PC-9 (cell line): Measurements from ENCODE around the gene PAEP. TPM values are rescaled to one million over a fixed set of nuclear protein-coding genes. Genes with fewer than 3 reads are reported as not detected.
"Not testable (repeated sequence)": the region's sequence is repeated elsewhere in the genome, so short reads cannot be mapped to it uniquely, and the experiment has no call there.

Experiments used
- BruUV-seq: library from RNA; stranded (reverse); fragments of 400-500 nt; replicated peaks from 2 replicates; lab custom pipeline; 2021; lab: Mats Ljungman, UMichigan
- CTCF ChIA-PET: fragments of 300-600 bp; sonication (Branson Sonifier 250); formaldehyde crosslinking; loops from one replicate; lab custom pipeline; 2022; ENCODE audit warnings: antibody characterized with exemption; lab: Charles Lee
- POLR2A ChIA-PET: fragments of 300-600 bp; sonication (Branson Sonifier 250); formaldehyde crosslinking; loops from one replicate; lab custom pipeline; 2022; ENCODE audit warnings: antibody characterized with exemption; ENCODE audit not compliant: unreplicated experiment; lab: Charles Lee
- DNase-seq, 2 experiments: peaks; one replicate each; pipeline versions ENCODE4 v3.0.0 to v3.0.0-alpha.2; 2015 to 2022; ENCODE audit warnings: mixed read lengths in 1 of 2
- H2AFZ ChIP-seq: fragments of 200-600 bp; sonication (generic); 2 replicates; pipeline ENCODE4 v1.8.1; 2017; ENCODE audit warnings: antibody characterized with exemption
- H3F3A ChIP-seq: fragments of 200-600 bp; sonication (generic); 2 replicates; pipeline ENCODE4 v1.8.1; 2017; ENCODE audit warnings: antibody characterized with exemption, mild to moderate bottlenecking, low read depth; ENCODE audit not compliant: insufficient read depth
- H3K27ac ChIP-seq: fragments of 200-600 bp; sonication (generic); 2 replicates; pipeline ENCODE4 v1.6.1; 2016; ENCODE audit warnings: mixed run types
- H3K27me3 ChIP-seq: fragments of 200-600 bp; sonication (generic); 2 replicates; pipeline ENCODE4 v1.6.1; 2016; ENCODE audit warnings: low read depth, mixed run types; ENCODE audit not compliant: insufficient read depth
- H3K36me3 ChIP-seq: fragments of 200-600 bp; sonication (generic); 2 replicates; pipeline ENCODE4 v1.6.1; 2016; ENCODE audit warnings: low read depth, mixed run types
- H3K4me1 ChIP-seq: fragments of 200-600 bp; sonication (generic); replicated peaks from 2 replicates; pipeline ENCODE4 v1.6.1; 2016; ENCODE audit warnings: mixed run types; ENCODE audit not compliant: insufficient read depth
- H3K4me2 ChIP-seq: fragments of 200-600 bp; sonication (generic); 2 replicates; pipeline ENCODE4 v1.6.1; 2017; ENCODE audit warnings: mixed run types
- H3K4me3 ChIP-seq: fragments of 200-600 bp; sonication (generic); 2 replicates; pipeline ENCODE4 v1.6.1; 2016; ENCODE audit warnings: mixed run types
- H3K79me2 ChIP-seq: fragments of 200-600 bp; sonication (generic); 2 replicates; pipeline ENCODE4 v1.6.1; 2017; ENCODE audit warnings: low read depth, mixed run types
- H3K9me2 ChIP-seq: fragments of 200-600 bp; sonication (generic); 2 replicates; pipeline ENCODE4 v1.8.1; 2017; ENCODE audit warnings: mild to moderate bottlenecking; ENCODE audit not compliant: insufficient read depth
- H3K9me3 ChIP-seq: fragments of 200-600 bp; sonication (generic); 2 replicates; pipeline ENCODE4 v1.8.1; 2016; ENCODE audit warnings: low read depth; ENCODE audit not compliant: insufficient read depth
- H4K20me1 ChIP-seq: fragments of 200-600 bp; sonication (generic); 2 replicates; pipeline ENCODE4 v1.8.1; 2017; ENCODE audit not compliant: insufficient read depth
- CTCF ChIP-seq: fragments of 200-600 bp; sonication (generic); conservative IDR thresholded peaks from 2 replicates; pipeline ENCODE4 v1.6.1; 2017; ENCODE audit warnings: mixed run types, antibody characterized with exemption, mild to moderate bottlenecking, moderate library complexity
- EZH2 ChIP-seq: fragments of 200-600 bp; sonication (generic); IDR thresholded peaks from 2 replicates; pipeline ENCODE4 v1.8.0; 2017; ENCODE audit warnings: antibody characterized with exemption, low read depth
- intact Hi-C: fragments of 100-400 bp; cut with micrococcal nuclease; formaldehyde crosslinking; loops from one replicate; pipeline ENCODE4 v1.10.0; 2022; ENCODE audit not compliant: unreplicated experiment
- total RNA-seq: library from RNA; stranded (reverse); gene quantifications from 2 replicates; pipeline ENCODE4 v1.2.3, GENCODE V29; 2021

The PAEP gene
- total RNA-seq, 1 experiment from 2014 or later: not detected

- Histone ChIP-seq H3K4me1 (no peaks in the 10 kb centered on the region), H3F3A (no peaks in the 10 kb centered on the region), H4K20me1 (no peaks in the 10 kb centered on the region), H2AFZ (no peak overlapping the region), H3K36me3 (no peaks in the 10 kb centered on the region), H3K9me3 (no peaks in the 10 kb centered on the region), H3K27ac (no peak overlapping the region), H3K4me2 (no peak overlapping the region), H3K27me3 (peaks cover 75% of the 10 kb centered on the region), H3K9me2 (no peaks in the 10 kb centered on the region), H3K4me3 (no peak overlapping the region), H3K79me2 (no peaks in the 10 kb centered on the region)
- CTCF ChIA-PET: interaction anchor here (0.6 kb wide), 2 partner anchors 675 to 841 kb away, joined by 3 to 4 read pairs; no protein-coding TSS in a partner anchor
- BruUV-seq: no TSS peak
- DNase-seq: no peak
- TF ChIP-seq CTCF (no peak), EZH2 (no peak)
- POLR2A ChIA-PET: no interaction called here
- intact Hi-C loops: no loop called here
Observed at GRCh38 chr9:135531096-135531495, 30.5 kb upstream of the PAEP start.

- Histone ChIP-seq H2AFZ (no peak overlapping the region), H3K9me2 (no peaks in the 10 kb centered on the region), H3K4me3 (no peak overlapping the region), H3K27ac (no peak overlapping the region), H3K27me3 (peaks cover 90% of the 10 kb centered on the region), H3K36me3 (no peaks in the 10 kb centered on the region), H3F3A (no peaks in the 10 kb centered on the region), H3K4me1 (no peaks in the 10 kb centered on the region), H3K79me2 (no peaks in the 10 kb centered on the region), H4K20me1 (no peaks in the 10 kb centered on the region), H3K9me3 (no peaks in the 10 kb centered on the region), H3K4me2 (no peak overlapping the region)
- BruUV-seq: no TSS peak
- TF ChIP-seq CTCF (no peak), EZH2 (no peak)
- ChIA-PET CTCF (no interaction called here), POLR2A (no interaction called here)
- intact Hi-C loops: no loop called here
- no peak for DNase-seq
Observed at GRCh38 chr9:135533113-135533512, 28.4 kb upstream of the PAEP start.

GRCh38 chr9:135533674-135534073 lies 27.9 kb upstream of the PAEP start:
- ChIA-PET CTCF (no interaction called here), POLR2A (no interaction called here)
- Histone ChIP-seq H3K4me2 (no peak overlapping the region), H4K20me1 (no peaks in the 10 kb centered on the region), H3K27ac (no peak overlapping the region), H3K27me3 (peaks cover 90% of the 10 kb centered on the region), H3K79me2 (no peaks in the 10 kb centered on the region), H3K4me1 (no peaks in the 10 kb centered on the region), H3K4me3 (no peak overlapping the region), H3K36me3 (no peaks in the 10 kb centered on the region), H2AFZ (no peak overlapping the region), H3K9me2 (no peaks in the 10 kb centered on the region), H3K9me3 (no peaks in the 10 kb centered on the region), H3F3A (no peaks in the 10 kb centered on the region)
- TF ChIP-seq EZH2 (no peak), CTCF (no peak)
- no peak for DNase-seq
- no TSS peak for BruUV-seq
- intact Hi-C loops: no loop called here

- H3K4me2 ChIP-seq, CTCF ChIA-PET, intact Hi-C loops, H4K20me1 ChIP-seq, H3K36me3 ChIP-seq, H3K4me3 ChIP-seq, H2AFZ ChIP-seq, H3K79me2 ChIP-seq, H3K27ac ChIP-seq, H3K9me3 ChIP-seq, H3K4me1 ChIP-seq, POLR2A ChIA-PET, H3F3A ChIP-seq, BruUV-seq, H3K9me2 ChIP-seq, DNase-seq: not testable (repeated sequence)
- peaks cover 93% of the 10 kb centered on the region for H3K27me3 ChIP-seq
Observed at GRCh38 chr9:135534192-135534711, 27.3 kb upstream of the PAEP start.

GRCh38 chr9:135534826-135535225 lies 26.7 kb upstream of the PAEP start:
- H3K36me3 ChIP-seq, H3K79me2 ChIP-seq, H3K27ac ChIP-seq, H4K20me1 ChIP-seq, H3K4me3 ChIP-seq, intact Hi-C loops, H3K4me2 ChIP-seq, CTCF ChIA-PET, H2AFZ ChIP-seq, H3K9me3 ChIP-seq, H3K9me2 ChIP-seq, POLR2A ChIA-PET, H3F3A ChIP-seq, DNase-seq, H3K4me1 ChIP-seq, BruUV-seq: not testable (repeated sequence)
- H3K27me3 ChIP-seq: peaks cover 93% of the 10 kb centered on the region
